Stimulated activated CD4-positive, alpha-beta T cell treated with anti-CD3 and anti-CD28 coated beads, Interleukin-4, amount 100 ng/mL, for 1 hour (primary cell): ENCODE data around the gene PRKCE.
"Not testable (repeated sequence)": the region's sequence is repeated elsewhere in the genome, so short reads cannot be mapped to it uniquely, and the experiment has no call there.

Source experiments
- DNase-seq: peaks from one replicate; pipeline ENCODE4 v3.0.0-alpha.2; 2020

The PRKCE gene

DNA sequence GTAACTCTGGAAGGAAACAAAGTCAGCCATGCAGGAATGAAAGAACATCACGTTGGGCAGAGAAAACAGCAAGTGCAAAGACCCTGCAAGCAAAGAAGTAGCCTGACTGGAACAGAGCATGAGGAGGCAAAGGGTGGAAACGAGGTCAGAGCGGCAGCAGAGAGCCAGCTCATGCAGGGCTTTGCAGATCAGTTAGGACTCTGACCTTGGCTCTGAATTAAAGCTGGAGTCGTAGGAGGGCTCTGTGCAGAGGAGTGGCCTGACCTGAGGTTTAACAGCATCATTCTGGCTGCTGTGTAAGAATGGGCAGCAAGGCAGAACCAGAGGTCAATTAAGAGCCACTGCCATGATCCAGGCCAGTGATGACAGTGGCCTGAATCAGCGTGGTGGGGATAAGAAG lies 220.7 kb downstream of the PRKCE start:
- DNase-seq: no peak

DNA sequence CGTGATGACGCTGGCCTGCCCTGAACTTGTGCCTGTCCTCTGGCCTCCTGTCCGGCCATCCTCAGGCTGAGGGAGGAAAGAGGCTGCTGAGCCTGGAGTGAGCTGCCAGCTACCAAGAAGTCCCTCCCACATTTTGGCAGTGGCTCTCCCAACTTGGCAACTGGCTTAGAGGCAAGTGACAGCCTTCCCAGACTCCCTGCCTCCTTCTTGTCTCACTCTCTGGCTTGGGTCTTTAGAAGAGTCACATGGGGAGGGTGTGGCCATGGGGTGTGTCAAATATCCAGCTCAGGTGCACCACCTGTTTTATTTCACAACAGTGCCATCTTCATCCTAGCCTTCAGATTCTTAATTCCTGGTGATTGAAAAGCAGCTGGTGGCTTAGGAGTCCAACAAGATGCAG lies 222.9 kb downstream of the PRKCE start:
- DNase-seq: no peak

DNA sequence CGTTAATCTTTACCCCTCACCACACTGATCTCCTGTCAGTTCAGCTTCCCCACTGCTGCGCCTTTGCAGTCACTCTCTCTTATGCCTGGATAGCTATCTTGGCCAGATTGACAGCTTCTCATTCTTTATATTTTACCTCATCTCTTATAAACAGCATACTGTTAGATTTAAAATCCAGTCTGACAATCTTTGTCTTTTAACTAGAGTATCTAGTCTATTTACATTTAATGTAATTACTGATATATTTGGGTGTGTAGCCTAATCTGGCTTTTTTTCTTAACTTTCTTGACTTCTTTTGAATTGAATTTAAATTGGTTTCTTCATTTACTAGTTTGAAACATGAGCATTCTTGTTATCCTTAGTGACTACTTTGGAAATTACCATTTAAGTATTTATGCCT lies 225.1 kb downstream of the PRKCE start:
- no peak for DNase-seq

DNA sequence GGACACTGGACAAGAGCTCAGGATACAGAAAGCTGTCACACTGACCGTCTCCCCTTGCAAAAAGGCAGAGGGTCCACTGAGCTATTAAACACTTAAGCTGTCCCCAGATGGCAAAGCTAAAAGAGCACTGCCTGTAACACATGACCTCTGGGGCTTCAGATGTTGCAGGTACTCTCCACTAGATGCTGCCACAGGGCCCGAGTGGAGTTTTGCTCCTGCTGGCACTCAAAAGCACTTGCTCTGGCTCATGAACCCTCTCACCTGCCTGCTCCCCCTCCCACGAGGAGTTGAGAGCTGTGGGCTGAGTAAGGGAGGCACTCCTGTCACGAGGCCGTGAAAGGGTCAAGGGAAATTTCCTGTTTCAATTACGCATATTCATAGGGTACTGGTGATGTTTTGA lies 227.9 kb downstream of the PRKCE start:
- no peak for DNase-seq

DNA sequence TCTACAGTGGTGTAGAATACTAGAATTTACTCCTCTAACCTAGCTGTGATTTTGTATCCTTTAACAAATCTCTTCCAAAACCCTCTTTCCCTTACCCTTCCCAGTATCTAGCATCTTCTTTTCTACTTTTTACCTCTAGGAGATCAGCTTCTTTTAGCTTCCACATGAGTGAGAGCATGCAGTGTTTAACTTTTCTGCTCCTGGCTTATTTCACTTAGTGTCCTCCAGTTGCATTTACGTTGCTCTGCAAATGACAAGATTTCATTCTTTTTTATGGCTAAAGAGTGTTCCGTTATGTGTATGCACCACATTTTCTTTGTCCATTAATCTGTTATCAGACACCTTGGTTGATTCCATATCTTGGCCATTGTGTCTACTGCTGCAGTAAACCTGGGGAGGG lies 228.5 kb downstream of the PRKCE start:
- no peak for DNase-seq

DNA sequence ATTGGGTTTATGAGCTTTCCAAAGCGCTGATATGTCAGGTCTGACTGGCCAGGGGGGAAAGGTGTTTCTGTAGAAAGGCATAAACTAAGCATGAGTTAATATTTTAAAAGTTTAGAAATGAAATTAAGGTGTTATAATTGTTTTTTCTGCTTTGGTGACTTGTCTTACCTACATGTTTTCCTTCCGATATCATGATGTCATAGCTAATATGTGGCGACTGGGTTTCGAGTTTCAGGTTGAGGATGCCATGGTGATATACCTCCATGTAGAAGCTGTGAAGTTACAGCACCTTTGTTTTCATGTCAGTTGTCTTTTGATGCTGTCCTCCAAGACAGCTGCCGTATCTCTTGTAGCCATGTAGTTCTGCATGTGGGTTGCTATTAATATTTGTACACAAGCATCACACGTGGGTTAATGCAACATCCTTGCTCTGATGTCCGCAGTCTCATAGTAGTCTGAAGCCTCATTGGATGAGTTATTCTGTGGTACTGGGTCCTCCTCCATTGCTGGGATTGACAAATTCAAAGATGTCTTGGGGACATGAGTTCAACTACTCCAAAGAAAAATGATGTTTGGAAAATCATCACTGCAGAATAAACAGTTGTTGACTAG lies 230.6 kb downstream of the PRKCE start:
- DNase-seq: no peak

DNA sequence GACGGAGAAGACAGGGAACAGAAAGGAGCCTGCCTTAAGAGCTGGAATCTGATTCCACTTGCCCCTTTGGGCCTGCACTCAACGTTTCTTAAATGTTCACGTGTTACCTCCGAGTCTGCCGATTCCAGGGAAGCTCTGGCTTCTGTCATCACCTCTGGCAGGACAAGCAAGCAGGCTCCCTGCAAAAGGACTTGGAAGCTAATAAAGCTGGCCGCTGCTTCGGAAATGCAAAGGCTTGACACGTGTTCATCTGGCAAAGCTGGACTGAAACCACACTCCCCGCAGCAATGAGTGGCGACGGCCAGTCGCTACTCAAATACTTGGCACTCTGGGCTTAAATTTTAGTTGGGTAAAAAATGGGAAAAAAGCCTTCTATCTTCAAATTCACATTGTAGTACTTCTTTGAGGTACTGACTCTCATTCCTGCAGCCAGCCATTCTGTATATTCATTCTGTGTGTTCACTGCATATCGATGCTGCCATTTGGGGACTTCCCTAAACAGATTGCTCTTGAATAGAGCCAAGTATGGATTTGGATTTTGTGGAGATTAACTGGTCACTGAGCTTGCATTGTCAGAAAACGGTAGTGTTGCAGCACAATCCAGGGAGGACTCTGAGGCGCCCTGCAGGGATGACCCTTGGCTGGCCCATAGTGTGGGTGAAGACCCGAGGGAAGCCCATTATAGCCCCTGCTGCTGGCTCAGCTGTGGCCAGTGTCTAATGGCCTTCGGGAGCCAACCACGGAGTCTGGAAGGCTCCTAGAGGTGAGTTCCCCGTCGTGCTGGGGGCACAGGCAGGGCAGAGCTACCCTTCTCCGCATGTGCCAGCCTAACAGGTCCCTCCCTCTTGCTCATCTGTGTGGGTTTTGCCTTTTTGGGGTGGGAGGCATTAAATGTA lies 231.5 kb downstream of the PRKCE start:
- DNase-seq: no peak

DNA sequence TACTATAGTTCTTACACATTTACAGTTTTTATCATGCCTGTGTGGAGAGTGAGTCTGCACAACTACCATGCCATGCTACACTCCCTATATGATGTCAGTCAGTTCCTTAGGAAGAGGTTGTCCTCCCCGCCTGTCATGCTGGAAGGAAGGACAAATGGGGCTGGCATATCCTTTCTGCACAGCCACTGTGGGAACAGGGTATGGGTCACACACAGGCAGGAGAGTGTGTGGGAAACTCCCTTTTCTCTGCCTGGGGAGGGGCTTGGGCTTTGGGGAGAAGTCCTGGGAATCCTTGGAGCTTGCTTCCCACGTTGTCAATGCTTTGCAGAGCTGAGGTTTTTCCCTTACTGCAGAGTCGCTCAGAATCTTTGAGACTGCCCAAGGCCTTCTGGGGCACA lies 232.1 kb downstream of the PRKCE start:
- DNase-seq: no peak

DNA sequence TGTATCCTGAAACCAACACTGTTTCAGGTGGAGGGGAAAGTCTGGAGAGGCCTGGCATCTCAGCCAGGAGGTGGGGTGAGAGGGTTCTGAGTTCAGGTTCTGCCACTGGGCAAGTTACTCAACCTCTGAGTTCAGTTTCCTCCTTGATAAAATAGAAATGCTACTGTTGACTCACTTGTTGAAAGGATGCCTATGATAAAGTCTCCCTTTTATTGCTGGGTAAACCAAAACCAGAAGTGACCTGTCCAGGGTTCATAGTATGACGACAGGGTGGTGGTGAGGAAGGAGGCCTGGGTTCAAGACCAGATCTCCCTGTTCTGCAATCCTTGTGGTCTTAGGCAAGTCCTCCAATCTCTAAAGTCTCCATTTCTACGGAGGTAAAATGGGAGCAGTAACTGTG lies 232.7 kb downstream of the PRKCE start:
- DNase-seq: no peak

DNA sequence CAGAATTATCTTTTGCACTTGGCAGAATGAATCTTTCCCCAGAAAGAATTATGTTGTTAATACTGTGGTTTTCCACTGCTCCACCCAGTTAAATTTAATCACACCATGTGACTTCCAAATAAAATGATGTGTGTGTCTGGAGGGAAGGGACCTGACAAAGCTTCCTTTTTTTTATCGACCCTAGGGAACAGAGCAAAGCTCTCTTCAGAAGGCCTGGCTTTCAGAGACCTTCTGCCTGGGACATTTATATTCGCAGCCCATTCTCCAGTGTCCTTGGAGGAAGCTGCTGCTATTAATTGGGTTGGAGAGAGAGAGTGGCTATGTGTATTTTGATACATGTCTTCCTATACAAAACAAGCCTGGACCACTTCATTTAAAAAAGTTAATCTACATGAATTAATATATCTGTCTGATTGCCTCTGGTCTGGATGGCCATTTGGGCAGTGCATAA lies 233.7 kb downstream of the PRKCE start:
- DNase-seq: no peak

DNA sequence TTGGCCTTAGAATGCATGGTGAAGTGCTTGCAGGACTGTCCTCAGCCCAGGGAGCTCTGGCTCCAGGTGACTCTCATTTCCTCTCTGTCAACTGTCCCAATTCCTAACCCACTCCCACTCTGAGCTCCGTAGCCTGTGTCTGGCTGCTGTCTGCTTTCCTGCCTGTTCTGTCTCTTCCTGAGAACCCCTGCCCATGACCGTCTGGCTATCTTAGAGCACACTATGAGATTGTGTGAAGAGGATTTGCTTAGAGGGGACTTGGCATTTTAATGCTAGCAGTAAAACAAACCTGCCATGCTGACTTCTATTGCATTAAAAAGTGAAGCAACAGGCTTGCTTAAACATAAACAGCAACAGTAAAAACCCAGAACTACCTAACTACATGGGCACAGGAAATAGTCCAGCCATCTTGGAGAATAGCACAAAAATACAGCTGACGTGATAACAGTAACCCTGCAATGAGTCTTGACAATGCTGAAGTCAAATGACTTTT lies 234.7 kb downstream of the PRKCE start:
- DNase-seq: no peak

DNA sequence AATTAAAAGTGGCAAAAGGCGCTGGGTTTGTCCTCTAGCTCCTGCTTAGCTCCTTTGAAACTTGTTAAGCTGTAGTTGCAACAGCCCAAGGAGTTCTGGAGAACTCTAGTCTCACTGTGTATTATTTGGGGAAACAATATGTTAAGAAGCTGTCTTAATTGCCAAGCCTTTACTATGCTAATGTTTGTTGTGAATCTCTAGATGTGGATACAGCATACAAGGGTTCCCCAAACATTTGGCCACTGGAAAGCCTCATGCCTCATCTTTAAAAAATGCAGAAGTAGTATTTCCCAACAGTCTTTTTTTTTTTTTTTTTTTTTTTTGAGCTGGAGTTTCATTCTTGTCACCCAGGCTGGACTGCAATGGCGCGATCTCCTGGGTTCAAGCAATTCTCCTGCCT lies 236.7 kb downstream of the PRKCE start:
- DNase-seq: no peak

DNA sequence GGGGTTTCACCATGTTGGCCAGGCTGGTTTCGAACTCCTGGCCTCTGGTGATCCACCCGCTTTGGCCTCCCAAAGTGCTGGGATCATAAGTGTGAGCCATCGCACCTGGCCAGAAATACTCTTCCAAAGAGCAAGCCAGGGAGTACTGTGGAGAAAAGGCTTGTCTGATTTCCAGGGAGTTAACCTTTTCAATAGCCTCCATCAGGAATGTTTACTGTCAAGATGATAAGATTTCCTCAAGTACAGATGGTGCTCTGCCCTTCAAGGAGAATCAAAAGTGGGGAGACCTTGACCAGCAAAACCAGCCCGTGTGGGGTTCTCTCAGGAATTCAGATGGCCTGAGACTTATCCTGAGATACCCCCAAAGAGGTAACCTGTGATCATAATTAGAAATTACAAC lies 237.2 kb downstream of the PRKCE start:
- no peak for DNase-seq

DNA sequence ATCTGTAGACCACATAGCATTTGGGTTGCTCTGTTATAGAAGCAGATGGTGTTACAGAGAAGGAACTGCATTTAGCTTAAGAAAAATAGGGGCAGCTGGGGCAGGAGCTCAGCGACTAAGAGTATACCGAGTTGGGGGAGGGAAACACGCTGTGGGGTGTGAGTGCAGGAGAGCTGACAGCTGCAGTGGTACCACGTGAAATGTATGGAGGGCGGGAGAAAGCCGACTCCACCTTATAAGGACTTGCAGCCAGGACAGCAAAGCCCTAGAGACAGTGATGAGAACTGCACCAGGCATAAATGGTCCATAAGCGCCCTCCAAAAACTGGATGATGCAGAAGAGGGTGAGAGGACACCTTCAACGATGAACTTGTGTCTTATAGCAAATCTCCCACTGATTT lies 237.6 kb downstream of the PRKCE start:
- peak; percentile 7 for DNase-seq

DNA sequence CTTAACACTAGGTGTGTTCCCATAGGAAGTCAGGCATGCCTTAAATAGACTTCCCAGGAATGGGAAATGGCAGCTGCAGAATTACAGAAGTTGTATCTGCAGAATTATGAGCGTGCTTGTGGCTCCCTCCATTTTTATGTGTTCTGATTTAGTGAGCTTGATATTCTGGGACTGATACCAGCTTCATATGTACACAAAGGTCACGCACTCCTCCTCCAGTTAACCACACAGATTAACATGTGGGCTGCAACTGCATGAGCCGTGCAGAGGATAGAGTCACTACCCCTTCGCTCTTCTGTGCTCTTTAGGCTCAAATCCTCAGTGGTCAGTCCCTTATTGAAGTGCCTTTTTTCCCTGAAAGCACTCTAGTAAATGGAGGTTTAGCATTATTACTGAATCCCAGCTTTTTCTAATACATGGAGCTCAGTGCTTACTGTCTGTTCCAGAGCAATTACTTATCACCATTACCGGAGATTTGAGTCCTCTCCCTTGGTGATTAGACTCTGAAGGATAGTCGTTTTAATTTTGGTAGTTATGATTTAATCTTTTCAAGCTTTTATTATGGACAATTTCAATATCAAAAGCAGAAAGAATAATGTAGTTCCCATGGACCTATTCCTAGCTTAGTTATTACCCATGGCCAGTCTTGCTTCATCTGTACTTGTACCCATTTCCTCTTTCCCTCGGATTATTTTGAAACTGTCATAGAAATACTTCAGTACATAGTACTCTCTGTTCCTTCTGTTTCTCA lies 238.3 kb downstream of the PRKCE start:
- no peak for DNase-seq

DNA sequence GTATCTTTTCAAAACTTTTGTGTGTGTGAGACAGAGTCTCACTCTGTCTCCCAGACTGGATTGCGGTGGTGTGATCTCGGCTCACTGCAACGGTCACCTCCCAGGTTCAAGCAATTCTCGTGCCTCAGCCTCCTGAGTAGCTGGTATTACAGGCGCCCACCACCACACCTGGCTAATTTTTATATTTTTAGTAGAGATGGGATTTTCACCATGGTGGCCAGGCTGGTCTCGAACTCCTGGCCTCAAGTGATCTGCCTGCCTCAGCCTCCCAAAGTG lies 238.8 kb downstream of the PRKCE start:
- DNase-seq: not testable (repeated sequence)

DNA sequence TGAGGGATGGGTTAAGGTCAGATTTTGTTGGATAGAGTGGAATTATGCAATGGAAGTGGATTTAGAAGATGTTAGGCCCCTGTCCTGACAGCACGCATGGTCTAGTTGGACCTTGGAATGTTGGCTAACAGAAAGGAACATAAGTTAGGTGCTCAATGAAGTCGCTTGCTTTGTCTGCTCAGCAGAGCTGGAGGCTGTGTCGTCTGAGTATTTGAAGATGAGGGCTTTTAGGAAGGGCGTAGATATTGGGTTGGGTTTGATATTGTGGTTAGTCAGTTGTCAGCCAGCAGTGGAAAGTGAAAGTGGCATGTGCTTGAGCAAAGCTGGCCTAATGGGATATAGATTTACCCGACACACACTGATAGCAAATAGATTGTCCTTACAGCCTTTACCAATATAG lies 239.3 kb downstream of the PRKCE start:
- DNase-seq: no peak

DNA sequence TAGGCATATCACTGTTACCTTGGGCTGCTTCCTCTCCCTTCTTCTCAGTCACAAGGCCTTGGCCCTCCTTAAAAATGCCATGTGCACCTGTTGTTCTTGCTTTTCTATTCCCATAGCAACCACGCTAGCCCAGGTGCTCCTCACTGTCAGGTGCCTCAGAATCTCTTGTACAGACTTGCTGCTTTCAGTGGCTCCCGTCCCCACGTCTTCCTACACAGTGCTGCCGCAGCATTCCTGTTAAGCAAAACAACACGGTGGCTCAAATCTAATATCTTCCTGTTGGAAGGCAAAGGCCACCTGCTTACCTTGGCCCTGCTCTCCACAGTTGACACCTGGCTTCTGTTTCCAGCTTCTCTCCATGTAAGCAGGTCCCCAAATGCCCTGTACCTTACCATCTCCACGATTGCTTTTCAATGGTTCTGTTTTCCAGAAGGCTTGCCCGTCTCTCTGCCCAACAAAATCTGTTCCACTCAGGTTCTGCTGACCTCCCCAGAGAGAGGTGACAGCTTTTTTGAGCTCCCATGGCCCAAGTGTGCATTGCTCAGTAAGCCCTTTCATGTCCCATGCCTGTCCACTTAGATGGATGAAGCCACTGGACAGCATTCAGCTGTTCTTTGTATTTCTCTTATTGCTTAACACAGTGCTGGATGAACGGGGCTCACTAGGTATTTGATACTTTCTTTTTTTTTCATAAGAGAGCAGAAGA lies 240.4 kb downstream of the PRKCE start:
- no peak for DNase-seq

DNA sequence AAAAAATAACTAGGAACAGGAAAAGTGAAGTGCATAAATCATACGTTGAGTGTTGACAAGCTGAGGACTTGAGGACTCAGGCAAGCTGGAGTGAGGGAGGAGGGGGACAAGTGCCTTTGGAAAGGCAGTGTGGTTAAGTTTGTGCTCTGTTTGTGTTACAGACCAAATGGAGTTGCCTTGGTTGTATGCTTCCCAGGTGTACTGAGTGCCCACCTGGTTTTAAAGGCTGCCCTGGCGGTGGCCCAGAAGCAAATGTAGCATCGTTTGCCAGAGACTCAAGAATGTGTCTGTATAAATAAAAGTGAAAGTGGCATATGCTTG lies 240.9 kb downstream of the PRKCE start:
- DNase-seq: no peak

DNA sequence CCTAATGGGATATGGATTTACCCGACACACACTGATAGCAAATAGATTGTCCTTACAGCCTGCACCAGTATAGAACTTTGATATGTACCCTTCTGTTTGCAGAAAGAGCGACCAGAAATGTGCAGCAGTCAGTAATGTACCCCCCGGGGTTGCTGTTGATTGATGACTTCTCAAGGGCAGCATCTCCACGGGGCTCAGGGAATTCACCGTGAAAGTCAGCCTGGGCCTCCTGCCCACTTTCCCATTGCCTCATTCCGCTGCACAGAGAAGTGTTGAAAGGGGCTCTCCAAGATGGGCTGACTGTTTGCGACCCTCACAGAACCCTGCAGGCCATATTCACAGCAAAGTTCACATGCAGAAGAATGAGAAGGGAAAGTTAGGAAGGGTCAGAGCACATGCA lies 241.3 kb downstream of the PRKCE start:
- DNase-seq: no peak

DNA sequence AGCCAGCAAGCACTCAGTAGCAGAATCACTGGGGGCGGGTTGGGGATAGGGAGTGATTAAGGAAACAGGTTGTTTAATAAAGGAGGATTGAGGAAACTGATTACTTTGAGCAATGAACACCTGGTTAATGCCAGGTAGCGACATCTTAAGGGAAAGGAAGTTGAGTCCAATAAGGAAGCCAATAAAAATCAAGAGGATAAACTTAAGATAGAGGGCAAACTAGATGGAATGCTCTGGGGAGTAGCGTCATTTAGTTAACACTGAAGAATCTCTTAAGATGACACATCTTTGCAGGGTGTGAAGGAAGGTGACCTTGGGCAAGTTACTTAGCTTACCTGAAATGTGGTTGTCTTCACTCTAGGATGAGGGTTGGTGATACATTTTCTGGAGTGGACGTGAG lies 242.7 kb downstream of the PRKCE start:
- DNase-seq: no peak

DNA sequence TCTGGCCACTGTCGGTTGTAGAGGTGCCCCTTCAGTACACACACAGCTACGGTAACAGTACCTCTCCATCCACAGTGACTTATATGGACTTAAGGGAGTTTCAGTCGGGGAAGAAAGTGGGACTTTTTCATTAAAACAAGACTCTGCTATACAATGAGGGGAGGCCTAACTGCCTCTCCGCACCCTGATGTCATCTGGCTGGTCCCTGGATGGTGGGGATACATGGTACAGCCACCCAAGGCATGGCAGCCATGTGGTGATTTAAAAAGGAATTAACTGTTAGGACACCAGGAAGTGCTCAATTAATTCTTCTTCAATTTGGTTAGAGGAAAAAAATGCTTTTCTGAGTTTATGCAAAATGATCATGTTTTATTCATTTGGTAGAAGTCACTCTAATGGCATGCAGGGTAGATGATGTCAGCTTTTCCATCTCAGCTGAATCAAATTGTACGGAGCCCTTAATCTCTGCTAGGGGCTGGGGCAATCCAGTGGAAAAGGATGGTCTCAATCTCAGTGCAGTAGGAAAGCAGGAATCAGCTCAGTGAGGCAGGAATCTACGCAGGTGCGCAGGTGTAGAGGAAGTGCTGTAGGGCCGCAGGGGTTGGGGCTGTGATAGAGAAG lies 243.9 kb downstream of the PRKCE start:
- DNase-seq: no peak

DNA sequence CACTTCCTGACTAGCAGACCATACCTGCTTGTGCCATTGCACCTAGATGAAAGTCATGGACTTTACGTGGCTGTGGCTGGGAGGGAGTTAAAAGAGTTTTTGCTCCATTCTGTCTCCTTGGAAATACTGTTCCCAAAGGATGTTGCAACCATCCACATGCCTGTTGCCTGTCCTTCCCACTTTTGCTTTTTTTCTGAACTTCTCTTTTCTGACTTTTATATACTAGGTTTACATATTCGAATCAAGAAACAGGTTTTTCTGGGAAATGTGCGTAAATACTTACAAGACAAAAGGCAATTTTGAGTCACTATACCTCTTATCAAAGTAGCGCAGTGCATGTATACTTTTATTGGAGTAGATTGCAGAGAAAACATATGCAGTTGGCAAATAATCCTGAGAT lies 244.8 kb downstream of the PRKCE start:
- no peak for DNase-seq
